Transverse colon (tissue), 4 donors: ENCODE results near the gene AFG3L2. TPM values are rescaled to one million over a fixed set of nuclear protein-coding genes. Genes with fewer than 3 reads are reported as not detected.
A peak's percentile ranks its signal among the peaks of the same experiment; 100 is the strongest.
"Not testable (repeated sequence)": the region's sequence is repeated elsewhere in the genome, so short reads cannot be mapped to it uniquely, and the experiment has no call there.

Experiments
- DNase-seq: peaks from one replicate; pipeline ENCODE4 v3.0.0-alpha.2; 2019
- H3K27ac ChIP-seq, 4 donors: fragments of 200-600 bp; sonication (generic); 2 replicates each; pipeline ENCODE4 v1.5.1; 2016 to 2018; ENCODE audit warnings: inconsistent platforms in 4 of 4
- H3K27me3 ChIP-seq: fragments of 200-600 bp; sonication (generic); 2 replicates; pipeline ENCODE4 v1.5.1; 2017; ENCODE audit warnings: inconsistent platforms
- H3K36me3 ChIP-seq, 4 donors: fragments of 200-600 bp; sonication (generic); 2 replicates each; pipeline ENCODE4 v1.5.1; 2017 to 2019; ENCODE audit warnings: inconsistent platforms in 4 of 4
- H3K4me1 ChIP-seq, 4 donors: fragments of 200-600 bp; sonication (generic); 2 replicates each; pipeline ENCODE4 v1.5.1; 2017 to 2020; ENCODE audit warnings: inconsistent platforms in 4 of 4
- H3K4me3 ChIP-seq, 4 donors: fragments of 200-600 bp; sonication (generic); 1 replicate in 1 of 4; 2 replicates in 3 of 4; pipeline versions ENCODE4 v1.5.1 to v1.6.1; 2017 to 2019; ENCODE audit warnings: inconsistent platforms in 4 of 4
- H3K9me3 ChIP-seq, 2 donors: fragments of 200-600 bp; sonication (generic); 2 replicates each; pipeline ENCODE4 v1.5.1; 2017 to 2019; ENCODE audit warnings: inconsistent platforms in 2 of 2
- CTCF ChIP-seq, 5 experiments: fragments of 200-600 bp in 3 of 5; fragments of 450-650 bp in 2 of 5; sonication (generic) in 3 of 5; IDR thresholded peaks; 1 replicate in 2 of 5; 2 replicates in 3 of 5; pipeline ENCODE4 v1.5.1; 2016 to 2017; ENCODE audit warnings: antibody characterized with exemption in 5 of 5, inconsistent platforms in 3 of 5, mild to moderate bottlenecking in 2 of 5, moderate library complexity in 1 of 5
- EP300 ChIP-seq: sonication (generic); formaldehyde crosslinking; IDR thresholded peaks from one replicate; pipeline ENCODE4 v1.6.1; 2017; ENCODE audit warnings: antibody characterized with exemption, low read depth
- POLR2A ChIP-seq: fragments of 450-650 bp; IDR thresholded peaks from one replicate; pipeline ENCODE4 v1.6.1; 2016; ENCODE audit warnings: antibody characterized with exemption, mild to moderate bottlenecking, moderate library complexity
- POLR2AphosphoS5 ChIP-seq, 3 donors: sonication (generic); formaldehyde crosslinking; IDR thresholded peaks; one replicate each; pipeline ENCODE4 v1.6.1; 2016; ENCODE audit warnings: antibody characterized with exemption in 3 of 3
- WGBS, 2 donors: methylation state at CpG; one replicate each; pipeline ENCODE4 v1.1.5; 2018; ENCODE audit warnings: low coverage in 1 of 2; 5-methylcytosine and 5-hydroxymethylcytosine counted together
- in situ Hi-C, 4 donors: fragments of 200-750 bp; cut with MboI; loops; one replicate each; pipeline versions ENCODE4 v1.15.0 to v1.15.1; 2017; ENCODE audit warnings: low sequenced_read_pairs in 3 of 4, low pct_ligation_motif_present in 1 of 4, low pct_unique_long_range_greater_than_20kb in 1 of 4
- intact Hi-C: fragments of 100-400 bp; cut with DNase I; formaldehyde crosslinking; loops from one replicate; pipeline ENCODE4 v1.15.1; 2023; ENCODE audit warnings: low total_unique reads
- total RNA-seq, 4 donors: library from RNA; depleted of rRNA; stranded (reverse); fragments of >200 nt; gene quantifications; one replicate each; pipeline ENCODE4 v1.1.0, GENCODE V29; 2016

The AFG3L2 gene
- total RNA-seq, 4 donors from 2014 or later, result 74.1 to 95.6 (median 92.6) TPM

- H3K27me3 ChIP-seq, result no peaks in the 10 kb centered on the region
- no peak overlapping the region for H3K4me3 ChIP-seq
- intact Hi-C loops (no loop called here), in situ Hi-C loops (loop anchor here (5.0 to 25.0 kb wide), 4 partner anchors 261 to 544 kb away; partner anchors contain the start of genes SEH1L (in 4 of the 4) and SPIRE1 (in 1 of the 4))
- 41 to 60% methylated on average over 1 to 3 of the region's 3 CpGs for WGBS, 2 donors
- TF ChIP-seq POLR2A, result no peak
- TF ChIP-seq EP300, result no peak
- TF ChIP-seq POLR2AphosphoS5 (IDR thresholded peaks at IDR 0.05), result no peak
- TF ChIP-seq CTCF (IDR thresholded peaks at IDR 0.05), result no peak
- H3K36me3 ChIP-seq, result no peaks in the 10 kb centered on the region
- no peak for DNase-seq
- H3K27ac ChIP-seq, result peak overlapping the region in 3 of 4 donors; percentile 12 to 55 (median 42)
- peaks cover 0 to 19% (median 8%) of the 10 kb centered on the region in 4 donors for H3K4me1 ChIP-seq
- H3K9me3 ChIP-seq, result no peaks in the 10 kb centered on the region
Measured at GRCh38 chr18:12393510-12393909, 16.5 kb upstream of the AFG3L2 start.

GRCh38 chr18:12391487-12392165, 14.6 kb upstream of the AFG3L2 start:
- H3K27ac ChIP-seq, result no peak overlapping the region
- H3K9me3 ChIP-seq, result no peaks in the 10 kb centered on the region
- peaks cover 0 to 17% (median 7%) of the 10 kb centered on the region in 4 donors for H3K4me1 ChIP-seq
- H3K36me3 ChIP-seq, result no peaks in the 10 kb centered on the region
- WGBS, 2 donors, result 0 to 13% methylated on average over 1 to 9 of the region's 9 CpGs
- no peak overlapping the region for H3K4me3 ChIP-seq
- in situ Hi-C loops, result loop anchor here (5.0 to 25.0 kb wide), 4 partner anchors 263 to 546 kb away; partner anchors contain the start of genes SEH1L (in 4 of the 4) and SPIRE1 (in 1 of the 4)
- TF ChIP-seq CTCF (IDR thresholded peaks at IDR 0.05) (peak; percentile 77 to 91 (median 85)), EP300 (no peak)
- no peaks in the 10 kb centered on the region for H3K27me3 ChIP-seq
- peak; percentile 58 for DNase-seq
- intact Hi-C loops, result loop anchor here (2.0 kb wide), 1 partner anchor 267 kb away; the partner anchor contains the start of gene SPIRE1

- intact Hi-C loops, result no loop called here
- TF ChIP-seq POLR2A (no peak), CTCF (IDR thresholded peaks at IDR 0.05) (no peak), POLR2AphosphoS5 (IDR thresholded peaks at IDR 0.05) (no peak), EP300 (no peak)
- 85 to 90% methylated on average over 3 of the region's 3 CpGs for WGBS, 2 donors
Measured at GRCh38 chr18:12388442-12388841, 11.4 kb upstream of the AFG3L2 start.

GRCh38 chr18:12384261-12384660, 7.2 kb upstream of the AFG3L2 start:
- no peak overlapping the region for H3K27ac ChIP-seq
- in situ Hi-C loops, result loop anchor here (10.0 to 25.0 kb wide), 2 partner anchors 281 to 553 kb away; partner anchors contain the start of gene SEH1L (in 4 of the 4)
- no peaks in the 10 kb centered on the region for H3K4me1 ChIP-seq
- intact Hi-C loops, result no loop called here
- H3K36me3 ChIP-seq, result no peaks in the 10 kb centered on the region
- no peak for DNase-seq
- TF ChIP-seq POLR2AphosphoS5 (IDR thresholded peaks at IDR 0.05), result no peak
- no peak for TF ChIP-seq POLR2A
- TF ChIP-seq CTCF (IDR thresholded peaks at IDR 0.05), result no peak
- no peak for TF ChIP-seq EP300
- H3K27me3 ChIP-seq, result no peaks in the 10 kb centered on the region
- H3K9me3 ChIP-seq, result no peaks in the 10 kb centered on the region
- H3K4me3 ChIP-seq, result no peak overlapping the region
- 46 to 64% methylated on average over 2 of the region's 2 CpGs for WGBS, 2 donors

More at GRCh38 chr18:12388442-12388841, 11.4 kb upstream of the AFG3L2 start:
- Histone ChIP-seq H3K27me3 (no peaks in the 10 kb centered on the region), H3K4me3 (no peak overlapping the region), H3K4me1 (peaks cover 0 to 3% (median 0%) of the 10 kb centered on the region in 4 donors), H3K9me3 (no peaks in the 10 kb centered on the region), H3K36me3 (no peaks in the 10 kb centered on the region), H3K27ac (no peak overlapping the region)
- DNase-seq, result no peak
- in situ Hi-C loops, result loop anchor here (10.0 to 25.0 kb wide), 2 partner anchors 276 to 549 kb away; partner anchors contain the start of gene SEH1L (in 4 of the 4)

GRCh38 chr18:12383759-12384158, 6.7 kb upstream of the AFG3L2 start:
- 77% methylated on average over 5 of the region's 5 CpGs; no CpG with 5 or more reads in 1 of the 2 donors for WGBS, 2 donors
- H3K4me3 ChIP-seq, DNase-seq, H3K36me3 ChIP-seq, H3K9me3 ChIP-seq, H3K27ac ChIP-seq, intact Hi-C loops, H3K4me1 ChIP-seq, H3K27me3 ChIP-seq: not testable (repeated sequence)
- in situ Hi-C loops, result loop anchor here (10.0 to 25.0 kb wide), 2 partner anchors 281 to 554 kb away; partner anchors contain the start of gene SEH1L (in 4 of the 4)

- in situ Hi-C loops, result loop anchor here (10.0 to 25.0 kb wide), 2 partner anchors 282 to 555 kb away; partner anchors contain the start of gene SEH1L (in 4 of the 4)
- H3K4me3 ChIP-seq, DNase-seq: not testable (repeated sequence)
Measured at GRCh38 chr18:12382221-12382814, 5.3 kb upstream of the AFG3L2 start.

More at GRCh38 chr18:12382221-12382814, 5.3 kb upstream of the AFG3L2 start:
- intact Hi-C loops, H3K4me1 ChIP-seq, H3K36me3 ChIP-seq, H3K27me3 ChIP-seq, H3K27ac ChIP-seq, H3K9me3 ChIP-seq: not testable (repeated sequence)
- 77 to 86% methylated on average over 5 to 7 of the region's 7 CpGs for WGBS, 2 donors
